Ectodermal cell (in vitro differentiated cells): ENCODE measurements around the gene WBP2.

ENCODE experiments used
- H3K27ac ChIP-seq: 2 replicates; pipeline ENCODE4 v1.7.0; 2013; ENCODE audit warnings: mild to moderate bottlenecking, low read depth, low read length; ENCODE audit not compliant: insufficient read depth, poor library complexity, severe bottlenecking
- H3K27me3 ChIP-seq: 2 replicates; pipeline ENCODE4 v1.7.0; 2013; ENCODE audit warnings: mild to moderate bottlenecking, low read length; ENCODE audit not compliant: insufficient read depth, control insufficient read depth, poor library complexity, severe bottlenecking
- H3K36me3 ChIP-seq: one replicate; pipeline ENCODE4 v1.7.0; 2013; ENCODE audit warnings: low read length; ENCODE audit not compliant: control insufficient read depth, insufficient read depth
- H3K4me1 ChIP-seq: one replicate; pipeline ENCODE4 v1.7.0; 2013; ENCODE audit warnings: low read length; ENCODE audit not compliant: control insufficient read depth, insufficient read depth
- H3K4me3 ChIP-seq: 2 replicates; pipeline ENCODE4 v1.7.0; 2013; ENCODE audit warnings: low read depth, low read length, control low read depth; ENCODE audit not compliant: insufficient read depth
- H3K9me3 ChIP-seq: 2 replicates; pipeline ENCODE4 v1.7.0; 2013; ENCODE audit warnings: mild to moderate bottlenecking, low read length, moderate library complexity; ENCODE audit not compliant: control insufficient read depth
- WGBS, 2 experiments: methylation state at CpG; one replicate each; pipeline ENCODE4 v1.1.7; 2013; ENCODE audit warnings: missing lambda C conversion rate in 2 of 2; 5-methylcytosine and 5-hydroxymethylcytosine counted together

The WBP2 gene

GRCh38 chr17:75896415-75897159, 41.5 kb upstream of the WBP2 start, which contains the start of gene TRIM65:
TRIM65 (minus strand) TSS chr17:75896951; CDS start chr17:75896937, 14 bp downstream.
- Histone ChIP-seq H3K27ac (peak within 1 kb of the TSS; percentile 60), H3K9me3 (no peaks in the 10 kb centered on the region), H3K27me3 (no peaks in the 10 kb centered on the region), H3K36me3 (peaks cover 18% of the 10 kb centered on the region), H3K4me1 (peaks cover 32% of the 10 kb centered on the region), H3K4me3 (peak within 1 kb of the TSS; percentile 78)
- WGBS, 2 experiments, result 0% methylated on average over 102 of the region's 102 CpGs

GRCh38 chr17:75895370-75896155, 40.4 kb upstream of the WBP2 start:
- Histone ChIP-seq H3K4me3 (peak overlapping the region; percentile 78), H3K27me3 (no peaks in the 10 kb centered on the region), H3K36me3 (peaks cover 10% of the 10 kb centered on the region), H3K4me1 (peaks cover 32% of the 10 kb centered on the region), H3K27ac (no peak overlapping the region), H3K9me3 (no peaks in the 10 kb centered on the region)
- WGBS, 2 experiments, result 28 to 29% methylated on average over 28 of the region's 28 CpGs

GRCh38 chr17:75894049-75894733, 39.1 kb upstream of the WBP2 start:
- WGBS, 2 experiments, result 78 to 79% methylated on average over 22 of the region's 22 CpGs
- Histone ChIP-seq H3K36me3 (peaks cover 15% of the 10 kb centered on the region), H3K4me3 (no peak overlapping the region), H3K4me1 (peaks cover 32% of the 10 kb centered on the region), H3K27me3 (no peaks in the 10 kb centered on the region), H3K27ac (no peak overlapping the region), H3K9me3 (no peaks in the 10 kb centered on the region)

- 93% methylated on average over 18 of the region's 18 CpGs for WGBS, 2 experiments
- H3K27me3 ChIP-seq, result no peaks in the 10 kb centered on the region
- peaks cover 9% of the 10 kb centered on the region for H3K36me3 ChIP-seq
- H3K27ac ChIP-seq, result no peak overlapping the region
- no peak overlapping the region for H3K4me3 ChIP-seq
- no peaks in the 10 kb centered on the region for H3K9me3 ChIP-seq
- peaks cover 32% of the 10 kb centered on the region for H3K4me1 ChIP-seq
Measured at GRCh38 chr17:75893305-75894048, 38.3 kb upstream of the WBP2 start.

DNA sequence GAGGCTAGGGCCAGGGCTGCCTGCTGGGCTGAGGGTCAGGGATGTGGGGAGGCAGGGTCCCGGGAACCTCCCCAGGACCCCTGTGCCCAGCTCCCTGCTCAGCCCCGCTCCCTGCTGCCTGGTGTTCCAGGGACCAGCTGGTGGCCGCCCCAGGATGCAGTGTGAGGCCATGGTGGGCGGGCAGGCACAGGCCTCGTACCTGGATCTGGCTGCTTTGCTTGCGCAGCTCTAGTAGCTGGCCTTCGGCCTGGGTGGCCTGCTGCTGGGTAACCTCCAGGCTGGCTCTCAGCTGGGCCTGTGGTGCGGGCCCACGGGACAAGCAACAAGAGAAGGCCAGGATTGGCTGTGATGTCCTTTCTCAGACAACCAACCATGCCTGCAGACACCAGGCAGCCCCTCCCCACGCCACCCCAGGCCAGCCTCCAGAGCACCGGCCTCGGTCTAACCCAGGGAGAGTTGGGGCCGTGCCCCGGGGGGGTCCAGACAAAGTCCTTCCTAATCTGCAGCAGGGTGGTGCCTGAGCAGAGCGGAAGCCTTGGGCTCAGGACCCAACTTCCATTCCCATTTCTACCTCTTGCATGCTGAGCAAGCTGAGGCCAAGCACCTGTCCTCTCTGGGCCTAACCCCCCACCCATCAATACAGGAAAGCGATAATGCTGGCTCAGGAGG, 37.6 kb upstream of the WBP2 start:
- no peaks in the 10 kb centered on the region for H3K27me3 ChIP-seq
- peaks cover 32% of the 10 kb centered on the region for H3K4me1 ChIP-seq
- H3K36me3 ChIP-seq, result peaks cover 5% of the 10 kb centered on the region
- H3K4me3 ChIP-seq, result no peak overlapping the region
- no peaks in the 10 kb centered on the region for H3K9me3 ChIP-seq
- 88 to 90% methylated on average over 16 of the region's 16 CpGs for WGBS, 2 experiments
- H3K27ac ChIP-seq, result no peak overlapping the region

- Histone ChIP-seq H3K27me3 (no peaks in the 10 kb centered on the region), H3K9me3 (no peaks in the 10 kb centered on the region), H3K36me3 (peaks cover 5% of the 10 kb centered on the region), H3K4me3 (no peak overlapping the region), H3K4me1 (peaks cover 27% of the 10 kb centered on the region), H3K27ac (peak overlapping the region; percentile 53)
- 89 to 91% methylated on average over 32 of the region's 32 CpGs for WGBS, 2 experiments
Measured at GRCh38 chr17:75891605-75892555, 36.7 kb upstream of the WBP2 start.

- peaks cover 27% of the 10 kb centered on the region for H3K4me1 ChIP-seq
- peak overlapping the region; percentile 53 for H3K27ac ChIP-seq
- WGBS, 2 experiments, result 95% methylated on average over 31 of the region's 31 CpGs
- peaks cover 5% of the 10 kb centered on the region for H3K36me3 ChIP-seq
- H3K9me3 ChIP-seq, result no peaks in the 10 kb centered on the region
- no peak overlapping the region for H3K4me3 ChIP-seq
- no peaks in the 10 kb centered on the region for H3K27me3 ChIP-seq
Measured at GRCh38 chr17:75891022-75891604, 36.0 kb upstream of the WBP2 start.

GRCh38 chr17:75889454-75889853, 34.3 kb upstream of the WBP2 start:
- Histone ChIP-seq H3K4me3 (no peak overlapping the region), H3K9me3 (no peaks in the 10 kb centered on the region)
- WGBS, 2 experiments, result 91 to 92% methylated on average over 6 of the region's 6 CpGs

More at GRCh38 chr17:75889454-75889853, 34.3 kb upstream of the WBP2 start:
- H3K27ac ChIP-seq, result no peak overlapping the region
- H3K4me1 ChIP-seq, result peaks cover 16% of the 10 kb centered on the region
- H3K27me3 ChIP-seq, result no peaks in the 10 kb centered on the region
- peaks cover 5% of the 10 kb centered on the region for H3K36me3 ChIP-seq
